Epithelial cell of esophagus (primary cell): ENCODE measurements around the gene RABEPK.
"Not testable (repeated sequence)": the region's sequence is repeated elsewhere in the genome, so short reads cannot be mapped to it uniquely, and the experiment has no call there.

ENCODE experiments used
- DNase-seq: peaks from one replicate; pipeline ENCODE4 v3.0.0; 2010; ENCODE audit warnings: low read depth
- H3K4me3 ChIP-seq: 2 replicates; pipeline ENCODE4 v1.5.1; 2011; ENCODE audit warnings: mild to moderate bottlenecking, low read length, control low read depth
- CTCF ChIP-seq: IDR thresholded peaks from 2 replicates; pipeline ENCODE4 v1.5.1; 2011; ENCODE audit warnings: low read depth, mild to moderate bottlenecking, low read length, control low read depth, inconsistent platforms; ENCODE audit not compliant: insufficient read depth; ENCODE audit errors: missing control alignments

Gene RABEPK

GRCh38 chr9:125200216-125201047 is at the start of gene RABEPK:
Gene RABEPK (plus strand): TSS chr9:125200542. CDS start chr9:125203014, 2,472 bp downstream.
- no peak for TF ChIP-seq CTCF
- peak; percentile 94 for DNase-seq
- peak within 1 kb of the TSS; percentile 91 for H3K4me3 ChIP-seq

- TF ChIP-seq CTCF: no peak
- DNase-seq: no peak
- no peak overlapping the region for H3K4me3 ChIP-seq
These were observed 48.6 kb upstream of the RABEPK start for GRCh38 chr9:125151730-125152129.

GRCh38 chr9:125153712-125154367 is 46.5 kb upstream of the RABEPK start:
- no peak overlapping the region for H3K4me3 ChIP-seq
- no peak for TF ChIP-seq CTCF
- DNase-seq: no peak

- no peak for DNase-seq
- no peak overlapping the region for H3K4me3 ChIP-seq
- TF ChIP-seq CTCF: no peak
These were observed 43.8 kb upstream of the RABEPK start for GRCh38 chr9:125156551-125156950.

GRCh38 chr9:125160750-125161149 is 39.6 kb upstream of the RABEPK start:
- no peak for TF ChIP-seq CTCF
- no peak overlapping the region for H3K4me3 ChIP-seq
- DNase-seq: no peak

GRCh38 chr9:125161284-125161918 is 38.9 kb upstream of the RABEPK start:
- peak; percentile 24 for DNase-seq
- TF ChIP-seq CTCF: no peak
- no peak overlapping the region for H3K4me3 ChIP-seq

- DNase-seq: peak; percentile 5
- H3K4me3 ChIP-seq: not testable (repeated sequence)
These were observed 37.5 kb upstream of the RABEPK start for GRCh38 chr9:125162891-125163290.
